K562 (cell line): ENCODE results near the gene GPSM3. TPM values are rescaled to one million over a fixed set of nuclear protein-coding genes. Genes with fewer than 3 reads are reported as not detected.
A peak's percentile ranks its signal among the peaks of the same experiment; 100 is the strongest.

ENCODE experiments used
- ATAC-seq: fragments of 200-7000 bp; cut with Tn5 transposase; 3 replicates; pipeline ENCODE4 v1.9.1; 2020; ENCODE audit warnings: moderate library complexity
- BruUV-seq: library from RNA; stranded (reverse); fragments of 400-500 nt; replicated peaks from 2 replicates; lab custom pipeline; 2021; lab: Mats Ljungman, UMichigan
- CTCF ChIA-PET: fragments of 300-600 bp; formaldehyde crosslinking; extraction: SDS; loops from one replicate; lab custom pipeline; 2021; ENCODE audit warnings: low intra/inter-chr PET ratio; lab: Yijun Ruan, JAX
- POLR2A ChIA-PET: fragments of 300-600, 350-650 bp; sonication (Branson Sonifier 250); formaldehyde crosslinking; extraction: SDS; loops from one replicate; lab custom pipeline; 2021; ENCODE audit warnings: antibody characterized with exemption, inconsistent platforms; lab: Yijun Ruan, JAX
- DNase-seq, 4 experiments: peaks; one replicate each; pipeline versions ENCODE4 v3.0.0 to v3.0.0-alpha.2; 2011 to 2018; ENCODE audit warnings: low spot score in 3 of 4, mixed read lengths in 3 of 4; ENCODE audit errors: extremely low read depth in 1 of 4
- FAIRE-seq: peaks from 2 replicates; lab custom pipeline; 2011; peaks lifted over from hg19 to GRCh38; lab: Jason Lieb, UNC
- H2AFZ ChIP-seq: 2 replicates; pipeline ENCODE4 v1.6.0; 2011; ENCODE audit warnings: low read depth, low read length, control low read depth, inconsistent platforms
- H3K27ac ChIP-seq: fragments of 200-600 bp; 3 replicates; pipeline ENCODE4 v1.8.0; 2011; ENCODE audit warnings: low read depth, mild to moderate bottlenecking, control low read depth, inconsistent platforms, low read length, moderate library complexity, mixed read lengths; ENCODE audit errors: extremely low read depth
- H3K27me3 ChIP-seq, 2 experiments: fragments of 300-600 bp in 1 of 2; 2 replicates in 1 of 2; 3 replicates in 1 of 2; pipeline versions ENCODE4 v1.6.0 to v1.8.0; 2011; ENCODE audit warnings: inconsistent platforms in 2 of 2, low read length in 2 of 2, mild to moderate bottlenecking in 1 of 2, mixed read lengths in 1 of 2, moderate library complexity in 1 of 2; ENCODE audit not compliant: control insufficient read depth in 2 of 2, insufficient read depth in 2 of 2
- H3K36me3 ChIP-seq: fragments of 300-600 bp; 3 replicates; pipeline ENCODE4 v1.8.0; 2011; ENCODE audit warnings: mild to moderate bottlenecking, low read length, inconsistent platforms; ENCODE audit not compliant: control insufficient read depth, insufficient read depth
- H3K4me1 ChIP-seq, 2 experiments: fragments of 200-600 bp in 1 of 2; replicated peaks in 1 of 2; 2 replicates in 1 of 2; 3 replicates in 1 of 2; pipeline versions ENCODE4 v1.5.1 to v1.8.0; 2011; ENCODE audit warnings: inconsistent platforms in 2 of 2, low read length in 2 of 2, mild to moderate bottlenecking in 1 of 2, mixed read lengths in 1 of 2, moderate library complexity in 1 of 2; ENCODE audit not compliant: control insufficient read depth in 2 of 2, insufficient read depth in 2 of 2
- H3K4me2 ChIP-seq: 2 replicates; pipeline ENCODE4 v1.6.1; 2011; ENCODE audit warnings: low read length, control low read depth, inconsistent platforms, mixed read lengths; ENCODE audit not compliant: insufficient read depth
- H3K4me3 ChIP-seq: fragments of 200-600 bp; sonication (generic), shearing (Covaris generic); 2 replicates; pipeline ENCODE4 v1.5.1; 2016; ENCODE audit warnings: control low read depth, inconsistent platforms
- H3K79me2 ChIP-seq: fragments of 200-600 bp; 3 replicates; pipeline ENCODE4 v1.8.0; 2011; ENCODE audit warnings: low read length, inconsistent platforms; ENCODE audit not compliant: control insufficient read depth, insufficient read depth
- H3K9ac ChIP-seq, 2 experiments: 2 replicates each; pipeline versions ENCODE4 v1.6.0 to v1.6.1; 2011; ENCODE audit warnings: low read depth in 2 of 2, low read length in 2 of 2, control low read depth in 1 of 2, inconsistent platforms in 1 of 2, mild to moderate bottlenecking in 1 of 2, mixed read lengths in 1 of 2; ENCODE audit not compliant: insufficient read depth in 1 of 2
- H3K9me1 ChIP-seq: one replicate; pipeline ENCODE4 v1.6.0; 2011; ENCODE audit warnings: inconsistent platforms, mild to moderate bottlenecking, low read length, moderate library complexity; ENCODE audit not compliant: control insufficient read depth, insufficient read depth
- H3K9me3 ChIP-seq: replicated peaks from 2 replicates; pipeline ENCODE4 v1.5.1; 2011; ENCODE audit warnings: low read depth, low read length, inconsistent platforms; ENCODE audit not compliant: control insufficient read depth, insufficient read depth
- H4K20me1 ChIP-seq: replicated peaks from 2 replicates; pipeline ENCODE4 v1.6.1; 2011; ENCODE audit warnings: low read length, inconsistent platforms, mixed read lengths; ENCODE audit not compliant: control insufficient read depth, insufficient read depth
- CEBPG ChIP-seq, 3 experiments: fragments of 200-800 bp in 1 of 3; sonication (Bioruptor generic) in 1 of 3; sonication (generic) in 1 of 3; formaldehyde crosslinking in 1 of 3; IDR thresholded peaks in 2 of 3; conservative IDR thresholded peaks in 1 of 3; 2 replicates each; pipeline versions ENCODE4 v1.6.1 to v1.8.0; 2016 to 2022; ENCODE audit warnings: missing compliant biosample characterization in 2 of 3, missing genetic modification characterization in 2 of 3, mild to moderate bottlenecking in 1 of 3, missing genetic modification reagents in 1 of 3
- CREM ChIP-seq: IDR thresholded peaks from 2 replicates; pipeline ENCODE4 v1.6.1; 2014; ENCODE audit warnings: antibody characterized with exemption, low read depth
- CXXC5 ChIP-seq: fragments of 250-450 bp; sonication (Bioruptor Pico); IDR thresholded peaks from 2 replicates; pipeline ENCODE4 v1.8.0; 2022; ENCODE audit warnings: inconsistent platforms, mild to moderate bottlenecking, moderate library complexity
- ELF4 ChIP-seq: fragments of 450-650 bp; formaldehyde crosslinking; IDR thresholded peaks from 2 replicates; pipeline ENCODE4 v1.4.0; 2022; ENCODE audit warnings: missing genetic modification characterization
- ETV5 ChIP-seq: sonication (generic); formaldehyde crosslinking; IDR thresholded peaks from 2 replicates; pipeline ENCODE4 v1.4.0; 2020; ENCODE audit warnings: low read depth, mild to moderate bottlenecking, missing genetic modification reagents
- EZH2 ChIP-seq: IDR thresholded peaks from 2 replicates; pipeline ENCODE4 v1.6.1; 2012; ENCODE audit warnings: low read depth, mild to moderate bottlenecking, inconsistent platforms, low read length, borderline replicate concordance
- FOXM1 ChIP-seq, 2 experiments: fragments of 450-650 bp in 1 of 2; sonication (generic) in 1 of 2; formaldehyde crosslinking in 1 of 2; IDR thresholded peaks; 2 replicates each; pipeline versions ENCODE4 v1.6.1 to v1.9.0; 2017 to 2022; ENCODE audit warnings: low read depth in 2 of 2, mild to moderate bottlenecking in 2 of 2, missing genetic modification reagents in 1 of 2, moderate library complexity in 1 of 2
- LEF1 ChIP-seq: fragments of 450-650 bp; IDR thresholded peaks from 2 replicates; pipeline ENCODE4 v1.6.1; 2016; ENCODE audit warnings: mild to moderate bottlenecking
- MTA1 ChIP-seq: fragments of 450-650 bp; IDR thresholded peaks from 2 replicates; pipeline ENCODE4 v1.6.1; 2017; ENCODE audit warnings: borderline replicate concordance
- MXI1 ChIP-seq: IDR thresholded peaks from 2 replicates; pipeline ENCODE4 v1.6.1; 2011; ENCODE audit warnings: low read depth, mild to moderate bottlenecking, improper control_type of control experiment, low read length
- POLR2A ChIP-seq: fragments of 450-650 bp; conservative IDR thresholded peaks from 2 replicates; pipeline ENCODE4 v1.6.1; 2016
- TRIM24 ChIP-seq, 2 experiments: fragments of 450-650 bp; IDR thresholded peaks; 2 replicates each; pipeline ENCODE4 v1.6.1; 2016
- YY1 ChIP-seq, 3 experiments: IDR thresholded peaks; 2 replicates each; pipeline ENCODE4 v1.6.1; 2011; ENCODE audit warnings: low read length in 2 of 3, mild to moderate bottlenecking in 2 of 3, moderate library complexity in 2 of 3, borderline replicate concordance in 1 of 3, control low read depth in 1 of 3, low read depth in 1 of 3; ENCODE audit not compliant: insufficient read depth in 3 of 3, insufficient replicate concordance in 2 of 3, control insufficient read depth in 1 of 3, insufficient read length in 1 of 3; ENCODE audit errors: extremely low read depth in 1 of 3
- ZBED1 ChIP-seq: IDR thresholded peaks from 2 replicates; pipeline ENCODE4 v1.6.1; 2014
- ZNF143 ChIP-seq: sonication (generic); formaldehyde crosslinking; IDR thresholded peaks from 2 replicates; pipeline ENCODE4 v1.9.0; 2022; ENCODE audit warnings: mild to moderate bottlenecking, missing genetic modification reagents
- ZNF436 ChIP-seq: fragments of 250-450, 450-650 bp; sonication (Bioruptor Pico); formaldehyde crosslinking; IDR thresholded peaks from 2 replicates; pipeline ENCODE4 v1.7.0; 2020; ENCODE audit warnings: mild to moderate bottlenecking
- WGBS: fragments of 100-300 bp; shearing (Covaris generic); methylation state at CpG from one replicate; pipeline ENCODE4 v1.1.6; 2016; ENCODE audit warnings: low coverage, mixed read lengths; ENCODE audit not compliant: insufficient coverage; ENCODE audit errors: missing lambda C conversion rate; 5-methylcytosine and 5-hydroxymethylcytosine counted together
- in situ Hi-C: fragments of 300-500 bp; cut with MboI; formaldehyde crosslinking; loops from 4 replicates; pipeline ENCODE4 v1.15.0; 2018; ENCODE audit warnings: inconsistent platforms, mixed read lengths
- intact Hi-C: fragments of 100-400 bp; cut with micrococcal nuclease; formaldehyde crosslinking; loops from 2 replicates; pipeline ENCODE4 v1.14.2; 2022
- polyA plus RNA-seq, 8 experiments: library from polyadenylated mRNA; depleted of rRNA in 4 of 8; stranded (reverse) in 5 of 8; unstranded in 3 of 8; fragments of >200 nt; fragmentation: Nextera tagmentation in 2 of 8; fragmentation: Illumina TruSeq in 1 of 8; extraction: Ambion mirVana in 2 of 8; extraction: Trizol in 1 of 8; gene quantifications; 2 replicates each; pipeline versions ENCODE4 v1.2.1 to v1.2.3, GENCODE V29; 2011 to 2014; ENCODE audit warnings: inconsistent platforms in 1 of 8, missing spikeins in 1 of 8
- total RNA-seq, 7 experiments: library from RNA; depleted of rRNA in 6 of 7; stranded (reverse); fragments of >200 nt in 6 of 7; fragmentation: Illumina TruSeq in 2 of 7; extraction: Trizol in 2 of 7; gene quantifications; 2 replicates each; pipeline versions ENCODE4 v1.2.1 to v1.2.3, GENCODE V29; 2011 to 2021; ENCODE audit warnings: low replicate concordance in 1 of 7
- TF ChIP-seq, protein P1 (sequence below), 2 experiments: fragments of 250-450 bp in 1 of 2; fragments of 450-650 bp in 1 of 2; sonication (Bioruptor Pico) in 1 of 2; IDR thresholded peaks; 2 replicates each; pipeline versions ENCODE4 v1.6.1 to v1.8.0; 2016 to 2021; ENCODE audit warnings: mild to moderate bottlenecking in 2 of 2, moderate library complexity in 2 of 2, missing compliant biosample characterization in 1 of 2, missing genetic modification characterization in 1 of 2

Gene GPSM3
- total and polyA plus RNA-seq, 9 of the 15 experiments (the other 6 are each of a cell fraction or from before 2014, with no cell fraction given): 5.3 to 42.6 (median 24.4) TPM

DNA sequence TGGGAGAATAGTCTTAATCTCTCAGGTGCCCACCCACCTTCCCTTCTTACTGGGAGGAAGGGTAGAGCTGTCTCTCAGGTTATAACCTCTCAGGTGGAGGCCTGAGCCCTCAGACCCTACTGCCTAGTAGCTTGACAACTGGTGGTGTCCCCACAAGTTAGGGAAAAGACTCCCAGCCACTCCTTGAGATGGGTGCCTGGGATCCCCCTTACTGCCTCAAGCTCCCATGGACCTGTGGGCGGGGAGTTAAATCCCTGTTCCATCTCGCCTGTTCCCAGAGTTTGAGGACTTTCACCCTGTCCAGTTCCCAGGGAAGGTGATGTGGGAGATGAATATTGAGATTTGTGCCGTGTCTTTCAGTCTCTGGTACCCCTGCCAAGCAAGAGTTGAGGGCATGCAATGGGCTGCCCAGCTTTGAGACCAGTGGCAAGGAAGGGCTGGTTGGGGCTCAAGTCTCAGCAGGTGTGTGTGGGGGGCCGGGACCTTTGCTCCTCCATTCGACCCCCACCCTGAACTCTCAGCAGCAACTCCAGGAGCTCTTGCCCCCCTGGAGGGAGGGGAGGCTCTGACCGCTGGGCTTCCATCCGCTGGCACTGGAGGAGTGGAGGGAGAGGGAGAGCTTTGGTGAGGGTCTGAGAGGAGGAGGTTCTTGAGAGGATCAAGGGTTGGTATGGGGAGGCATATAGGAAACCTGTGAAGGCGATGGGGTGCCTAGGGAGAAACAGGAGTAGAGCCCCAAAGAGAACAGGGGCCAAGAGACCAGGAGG lies 1.3 kb downstream of the GPSM3 start (continued):
- TF ChIP-seq CEBPG (CRISPR knock-in tag; IDR thresholded peaks at IDR 0.05): 0 out of 2 replicates have a peak, but pooled peaks have one; percentile 25
- no peak for TF ChIP-seq CEBPG (tag; conservative IDR thresholded peaks at IDR 0.05 in 1 of 2, IDR thresholded peaks at IDR 0.05 in 1 of 2)
- 0 out of 2 replicates have a peak, but pooled peaks have one; percentile 30 for TF ChIP-seq ZNF143 (CRISPR knock-in tag)

DNA sequence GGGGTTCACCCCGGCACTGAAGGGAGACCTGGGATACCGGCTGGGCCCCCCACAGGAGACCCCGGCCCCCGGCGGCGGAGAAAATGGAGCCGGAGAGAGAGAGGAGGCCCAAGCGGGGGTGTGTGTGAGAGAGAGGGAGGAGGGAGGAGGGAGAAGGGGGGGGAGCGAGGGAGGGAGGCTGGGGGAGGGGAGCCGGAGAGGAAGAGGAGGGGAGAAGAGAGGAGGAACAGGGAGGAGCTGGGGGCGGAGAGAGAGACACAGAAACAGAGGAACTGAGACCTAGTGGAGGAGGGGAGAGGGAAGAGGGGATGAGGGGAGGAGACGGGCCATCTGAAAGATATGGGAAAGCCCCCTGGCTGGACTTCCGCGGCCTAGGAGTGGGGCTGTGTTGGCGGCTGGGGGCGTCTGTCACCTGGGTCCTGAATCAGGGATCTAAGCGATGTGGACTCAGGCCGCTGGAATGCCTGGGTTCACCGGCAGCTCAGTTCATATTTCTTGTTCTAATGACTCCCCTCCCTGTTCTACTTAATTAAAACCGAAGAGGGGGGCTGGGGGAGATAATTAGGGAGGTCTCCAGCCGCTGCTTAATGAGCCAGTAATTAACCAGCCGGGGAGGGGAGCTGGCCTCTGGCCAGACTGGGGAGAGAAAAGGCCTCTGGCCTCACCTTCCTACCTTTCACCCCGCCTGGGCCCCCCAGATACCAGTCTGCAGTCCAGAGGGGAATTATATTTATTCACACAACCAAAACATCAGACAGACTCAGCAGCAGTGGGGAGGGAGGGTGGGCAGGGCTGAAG lies 2.2 kb downstream of the GPSM3 start, which contains the start of gene PBX2:
TSS of gene PBX2 (minus strand) at position 149 of the 798 bp plus-strand sequence. CDS start 287 bp downstream, outside the sequence.
- H3K9me3 ChIP-seq: no peaks in the 10 kb centered on the region
- peak within 1 kb of the TSS; percentile 93 for H3K27ac ChIP-seq
- TSS peak; percentile 92 for BruUV-seq
- peaks cover 72 to 77% of the 10 kb centered on the region in 2 experiments for H3K4me1 ChIP-seq
- H3K9me1 ChIP-seq: no peaks in the 10 kb centered on the region
- peaks cover 63% of the 10 kb centered on the region for H3K79me2 ChIP-seq
- FAIRE-seq (peak; percentile 87), ATAC-seq (peak; percentile 72), DNase-seq (peak; percentile 85 to 98 (median 90))
- H3K36me3 ChIP-seq: peaks cover 33% of the 10 kb centered on the region; the same call in 2 of the 3 replicates
- peak within 1 kb of the TSS; percentile 89 to 95 for H3K9ac ChIP-seq
- 2% methylated on average over 11 of the region's 23 CpGs for WGBS
- H4K20me1 ChIP-seq: no peaks in the 10 kb centered on the region
- H3K4me2 ChIP-seq: peak within 1 kb of the TSS; percentile 96
- in situ Hi-C loops (no loop called here), intact Hi-C loops (loop anchor here (10.0 kb wide), 1 partner anchor 285 kb away; the partner anchor contains the start of gene ZBTB12)
- peak within 1 kb of the TSS; percentile 63 for H2AFZ ChIP-seq
- ChIA-PET POLR2A (interaction anchor here (0.6 to 2.5 kb wide), 10 partner anchors 8 to 782 kb away, joined by 3 to 10 read pairs (median 4); partner anchors contain the start of gene FKBPL), CTCF (no interaction called here)
- no peaks in the 10 kb centered on the region for H3K27me3 ChIP-seq
- H3K4me3 ChIP-seq: peak within 1 kb of the TSS; percentile 79
- TF ChIP-seq POLR2A: peak; percentile 80
- peak in 1 of 3 experiments; percentile 38 for TF ChIP-seq YY1 (IDR thresholded peaks at IDR 0.05; ENCODE audit: borderline replicate concordance in 1 of 3, control insufficient read depth in 1 of 3, extremely low read depth in 1 of 3, insufficient read depth in 3 of 3, insufficient read length in 1 of 3, insufficient replicate concordance in 2 of 3, low read depth in 1 of 3, low read length in 2 of 3)
- TF ChIP-seq ELF4: peak; percentile 97
- TF ChIP-seq CXXC5 (CRISPR knock-in tag): peak; percentile 27; the same call in 1 of the 2 replicates
- TF ChIP-seq CREM: peak; percentile 48
- TF ChIP-seq LEF1: peak; percentile 76
- no peak for TF ChIP-seq EZH2
- TF ChIP-seq, protein P1, sequence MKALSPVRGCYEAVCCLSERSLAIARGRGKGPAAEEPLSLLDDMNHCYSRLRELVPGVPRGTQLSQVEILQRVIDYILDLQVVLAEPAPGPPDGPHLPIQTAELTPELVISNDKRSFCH (CRISPR knock-in tag; IDR thresholded peaks at IDR 0.05): no peak
- TF ChIP-seq, protein P1 (tag; IDR thresholded peaks at IDR 0.05): no peak
- 0 out of 2 replicates have a peak, but pooled peaks have one; percentile 58 for TF ChIP-seq ZBED1
- no peak for TF ChIP-seq MXI1
- no peak for TF ChIP-seq ZNF436
- TF ChIP-seq MTA1: peak; percentile 94
- 0 out of 2 replicates have a peak, but pooled peaks have one; percentile 41 for TF ChIP-seq ETV5 (CRISPR knock-in tag)
- peak in 1 of 2 experiments; percentile 70; a peak in 2 of 4 replicates for TF ChIP-seq TRIM24 (IDR thresholded peaks at IDR 0.05)
- TF ChIP-seq FOXM1 (IDR thresholded peaks at IDR 0.05; ENCODE audit: low read depth): no peak
- no peak for TF ChIP-seq FOXM1 (CRISPR knock-in tag; IDR thresholded peaks at IDR 0.05; ENCODE audit: low read depth)
